ENCODE data around the gene SH3PXD2A. TPM values are rescaled to one million over a fixed set of nuclear protein-coding genes. Genes with fewer than 3 reads are reported as not detected.

SH3PXD2A gene
- total RNA-seq, 4 donors from 2014 or later = 55.7 to 71.8 (median 66.8) TPM

DNA sequence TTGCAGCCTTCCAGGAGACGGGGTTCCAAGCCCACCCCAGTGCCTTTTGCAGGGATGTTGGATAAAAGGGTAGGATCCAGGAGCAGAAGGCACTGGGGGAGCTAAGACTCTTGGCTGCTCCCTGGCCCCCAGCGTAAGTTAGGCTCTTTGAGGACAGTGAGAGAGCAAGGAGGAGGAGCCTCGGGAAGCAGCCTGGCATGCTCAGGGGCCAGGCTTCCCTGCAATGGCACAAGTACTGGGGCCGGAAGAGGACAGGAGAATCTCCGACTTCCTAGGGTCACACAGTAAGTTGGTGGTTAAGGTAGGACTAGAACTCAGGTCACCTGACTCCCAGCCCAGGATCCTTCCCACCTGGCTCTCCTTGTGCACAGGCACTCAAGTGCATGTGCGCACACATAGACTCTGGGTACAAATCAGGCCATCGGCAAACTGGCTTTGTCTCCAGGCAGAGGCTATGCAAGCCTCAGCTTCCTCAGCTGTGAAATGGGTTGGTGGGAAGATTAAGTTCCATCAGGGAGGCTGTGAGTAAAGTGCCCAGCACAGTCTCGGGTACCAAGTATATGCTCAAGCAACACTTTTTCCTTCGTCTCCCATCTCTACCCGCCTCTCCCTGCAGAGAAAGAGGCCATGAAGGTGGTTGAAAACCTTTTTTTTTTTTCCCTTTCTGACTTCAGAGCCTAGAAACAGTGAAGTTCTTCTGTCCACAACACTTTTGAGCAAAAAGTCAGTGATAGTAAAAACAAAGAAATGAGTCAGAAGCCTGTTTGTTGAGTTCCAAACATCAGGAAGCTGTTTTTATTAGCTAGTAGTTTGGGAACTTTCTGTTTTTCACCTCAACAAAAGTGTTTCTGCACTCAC, 282.8 kb downstream of the SH3PXD2A start:
- H3K27me3 ChIP-seq = no peaks in the 10 kb centered on the region
- no peak for DNase-seq (ENCODE audit: low spot score in 2 of 2)
- TF ChIP-seq EP300 (IDR thresholded peaks at IDR 0.05) (no peak), POLR2AphosphoS5 (IDR thresholded peaks at IDR 0.05) (no peak), POLR2A (IDR thresholded peaks at IDR 0.05) (no peak)
- TF ChIP-seq, protein P1, sequence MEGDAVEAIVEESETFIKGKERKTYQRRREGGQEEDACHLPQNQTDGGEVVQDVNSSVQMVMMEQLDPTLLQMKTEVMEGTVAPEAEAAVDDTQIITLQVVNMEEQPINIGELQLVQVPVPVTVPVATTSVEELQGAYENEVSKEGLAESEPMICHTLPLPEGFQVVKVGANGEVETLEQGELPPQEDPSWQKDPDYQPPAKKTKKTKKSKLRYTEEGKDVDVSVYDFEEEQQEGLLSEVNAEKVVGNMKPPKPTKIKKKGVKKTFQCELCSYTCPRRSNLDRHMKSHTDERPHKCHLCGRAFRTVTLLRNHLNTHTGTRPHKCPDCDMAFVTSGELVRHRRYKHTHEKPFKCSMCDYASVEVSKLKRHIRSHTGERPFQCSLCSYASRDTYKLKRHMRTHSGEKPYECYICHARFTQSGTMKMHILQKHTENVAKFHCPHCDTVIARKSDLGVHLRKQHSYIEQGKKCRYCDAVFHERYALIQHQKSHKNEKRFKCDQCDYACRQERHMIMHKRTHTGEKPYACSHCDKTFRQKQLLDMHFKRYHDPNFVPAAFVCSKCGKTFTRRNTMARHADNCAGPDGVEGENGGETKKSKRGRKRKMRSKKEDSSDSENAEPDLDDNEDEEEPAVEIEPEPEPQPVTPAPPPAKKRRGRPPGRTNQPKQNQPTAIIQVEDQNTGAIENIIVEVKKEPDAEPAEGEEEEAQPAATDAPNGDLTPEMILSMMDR (IDR thresholded peaks at IDR 0.05) = no peak
- no peak overlapping the region for H3K4me3 ChIP-seq
- no peaks in the 10 kb centered on the region for H3K4me1 ChIP-seq
- H3K36me3 ChIP-seq = no peaks in the 10 kb centered on the region
- WGBS = 94% methylated on average over 9 of the region's 10 CpGs
- no peak overlapping the region for H3K27ac ChIP-seq
- H3K9me3 ChIP-seq = no peaks in the 10 kb centered on the region

DNA sequence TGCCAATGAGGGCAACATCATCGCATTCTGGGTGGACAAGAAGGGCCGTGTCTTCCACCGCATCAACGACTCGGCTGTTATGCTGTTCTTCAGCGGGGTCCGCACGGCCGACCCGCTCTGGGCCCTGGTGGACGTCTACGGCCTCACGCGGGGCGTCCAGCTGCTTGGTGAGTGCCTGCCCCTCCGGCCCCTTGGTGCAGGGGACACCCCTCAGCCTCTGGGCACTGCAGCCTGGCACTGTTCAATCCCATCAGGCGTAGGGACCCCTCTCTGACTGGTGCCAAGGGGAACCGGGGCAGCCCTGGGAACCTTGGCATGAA, 283.8 kb downstream of the SH3PXD2A start:
- TF ChIP-seq EP300 (IDR thresholded peaks at IDR 0.05) = no peak
- no peak for TF ChIP-seq POLR2AphosphoS5 (IDR thresholded peaks at IDR 0.05)
- no peak for TF ChIP-seq POLR2A (IDR thresholded peaks at IDR 0.05)
- TF ChIP-seq, protein P1 (IDR thresholded peaks at IDR 0.05) = no peak
- H3K4me1 ChIP-seq = no peaks in the 10 kb centered on the region
- no peak overlapping the region for H3K27ac ChIP-seq
- H3K36me3 ChIP-seq = no peaks in the 10 kb centered on the region
- no peak for DNase-seq (ENCODE audit: low spot score in 2 of 2)
- H3K4me3 ChIP-seq = no peak overlapping the region
- H3K27me3 ChIP-seq = no peaks in the 10 kb centered on the region
- 80% methylated on average over 1 of the region's 18 CpGs for WGBS
- H3K9me3 ChIP-seq = no peaks in the 10 kb centered on the region

DNA sequence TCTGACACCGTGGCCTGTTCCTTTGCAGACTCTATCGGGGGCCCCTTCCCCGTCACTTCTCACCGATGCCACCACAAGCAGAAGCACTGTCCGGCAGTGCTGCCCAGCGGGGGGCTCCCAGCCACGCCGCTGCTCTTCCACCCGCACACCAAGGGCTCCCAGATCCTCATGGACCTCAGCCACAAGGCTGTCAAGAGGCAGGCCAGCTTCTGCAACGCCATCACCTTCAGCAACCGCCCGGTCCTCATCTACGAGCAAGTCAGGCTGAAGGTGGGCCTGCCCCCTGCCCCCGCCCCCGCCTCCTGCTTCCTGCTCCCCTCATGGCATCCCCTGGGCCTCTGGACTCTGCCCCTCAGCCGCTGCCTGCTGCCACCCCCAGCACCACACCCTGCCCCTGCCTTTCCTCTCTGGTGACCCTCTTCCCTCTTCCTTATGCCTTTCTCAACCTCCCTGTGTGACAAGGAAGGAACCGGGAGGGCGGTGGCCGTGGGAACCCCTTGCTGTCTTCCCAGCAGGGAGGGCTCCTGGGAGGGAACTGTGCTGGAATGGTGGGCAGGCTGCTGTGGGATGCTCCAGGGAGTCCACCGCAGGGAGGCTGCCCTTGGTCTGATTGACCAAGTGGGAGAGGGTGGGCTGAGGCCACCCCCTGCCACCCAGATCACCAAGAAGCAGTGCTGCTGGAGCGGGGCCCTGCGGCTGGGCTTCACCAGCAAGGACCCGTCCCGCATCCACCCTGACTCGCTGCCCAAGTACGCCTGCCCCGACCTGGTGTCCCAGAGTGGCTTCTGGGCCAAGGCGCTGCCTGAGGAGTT, 284.3 kb downstream of the SH3PXD2A start:
- H3K9me3 ChIP-seq = no peaks in the 10 kb centered on the region
- no peaks in the 10 kb centered on the region for H3K36me3 ChIP-seq
- no peak overlapping the region for H3K4me3 ChIP-seq
- H3K27me3 ChIP-seq = no peaks in the 10 kb centered on the region
- TF ChIP-seq, protein P1 (IDR thresholded peaks at IDR 0.05) = no peak
- no peak for TF ChIP-seq EP300 (IDR thresholded peaks at IDR 0.05)
- no peak for TF ChIP-seq POLR2AphosphoS5 (IDR thresholded peaks at IDR 0.05)
- TF ChIP-seq POLR2A (IDR thresholded peaks at IDR 0.05) = no peak
- H3K4me1 ChIP-seq = no peaks in the 10 kb centered on the region
- 91% methylated on average over 25 of the region's 28 CpGs for WGBS
- no peak overlapping the region for H3K27ac ChIP-seq
- no peak for DNase-seq (ENCODE audit: low spot score in 2 of 2)

DNA sequence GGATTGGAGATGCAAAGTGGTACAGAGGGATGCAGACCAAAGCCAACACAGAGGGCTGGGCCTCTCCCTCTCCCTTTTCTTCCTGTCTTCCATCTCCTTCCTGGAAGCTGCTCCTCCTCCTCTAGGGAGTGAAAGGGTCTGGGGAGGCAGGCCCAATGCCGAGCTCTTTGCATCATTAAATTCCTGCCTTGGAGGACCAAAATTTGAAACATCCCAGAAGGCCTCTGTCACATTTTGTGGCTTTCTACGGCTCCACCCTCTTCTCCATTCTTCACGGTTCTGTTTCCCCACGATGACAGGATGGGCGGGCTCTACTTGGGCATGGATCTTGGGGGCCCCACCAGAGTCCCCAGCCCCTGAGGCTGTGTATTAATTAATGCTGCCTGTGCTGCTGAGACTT, 285.5 kb downstream of the SH3PXD2A start:
- Histone ChIP-seq H3K9me3 (no peaks in the 10 kb centered on the region), H3K36me3 (no peaks in the 10 kb centered on the region), H3K4me1 (no peaks in the 10 kb centered on the region), H3K27ac (no peak overlapping the region), H3K27me3 (peaks cover 2% of the 10 kb centered on the region), H3K4me3 (no peak overlapping the region)
- 45% methylated on average over 5 of the region's 5 CpGs for WGBS
- no peak for TF ChIP-seq POLR2A (IDR thresholded peaks at IDR 0.05)
- no peak for TF ChIP-seq POLR2AphosphoS5 (IDR thresholded peaks at IDR 0.05)
- TF ChIP-seq, protein P1 (IDR thresholded peaks at IDR 0.05) = no peak
- no peak for TF ChIP-seq EP300 (IDR thresholded peaks at IDR 0.05)
- no peak for DNase-seq (ENCODE audit: low spot score in 2 of 2)

DNA sequence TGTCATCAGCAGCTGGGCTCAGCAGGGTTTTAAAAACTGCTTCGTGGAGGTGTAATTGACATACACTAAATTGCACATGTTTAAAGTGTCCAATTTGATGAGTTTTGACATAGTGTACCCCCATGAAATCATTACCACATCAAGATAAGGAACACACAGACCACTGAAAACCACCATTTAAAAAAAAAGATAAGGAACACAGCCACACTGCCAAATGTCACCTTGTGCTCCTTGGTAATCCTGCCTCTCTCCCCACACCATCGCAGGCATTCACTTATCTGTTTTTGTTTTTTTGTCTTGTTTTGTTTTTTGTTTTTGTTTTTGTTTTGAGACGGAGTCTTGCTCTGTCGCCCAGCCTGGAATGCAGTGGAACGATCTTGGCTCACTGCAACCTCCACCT, 286.9 kb downstream of the SH3PXD2A start:
- Histone ChIP-seq H3K4me3 (no peak overlapping the region), H3K27me3 (peaks cover 3% of the 10 kb centered on the region), H3K9me3 (no peaks in the 10 kb centered on the region), H3K4me1 (no peaks in the 10 kb centered on the region), H3K27ac (no peak overlapping the region), H3K36me3 (no peaks in the 10 kb centered on the region)
- 95% methylated on average over 5 of the region's 5 CpGs for WGBS
- TF ChIP-seq EP300 (IDR thresholded peaks at IDR 0.05) (no peak), POLR2AphosphoS5 (IDR thresholded peaks at IDR 0.05) (no peak), POLR2A (IDR thresholded peaks at IDR 0.05) (no peak)
- TF ChIP-seq, protein P1 (IDR thresholded peaks at IDR 0.05) = no peak
- DNase-seq (ENCODE audit: low spot score in 2 of 2) = no peak
